GM18499 (cell line): ENCODE data around the gene EGFLAM.

Source experiments
- ATAC-seq: cut with Tn5 transposase; IDR thresholded peaks from one replicate; pipeline ENCODE4 v1.9.1; 2021; ENCODE audit warnings: moderate number of reproducible peaks; ENCODE audit not compliant: insufficient read depth, unreplicated experiment

EGFLAM gene

GRCh38 chr5:38263983-38264382 lies 5.6 kb downstream of the EGFLAM start:
- no peak for ATAC-seq

DNA sequence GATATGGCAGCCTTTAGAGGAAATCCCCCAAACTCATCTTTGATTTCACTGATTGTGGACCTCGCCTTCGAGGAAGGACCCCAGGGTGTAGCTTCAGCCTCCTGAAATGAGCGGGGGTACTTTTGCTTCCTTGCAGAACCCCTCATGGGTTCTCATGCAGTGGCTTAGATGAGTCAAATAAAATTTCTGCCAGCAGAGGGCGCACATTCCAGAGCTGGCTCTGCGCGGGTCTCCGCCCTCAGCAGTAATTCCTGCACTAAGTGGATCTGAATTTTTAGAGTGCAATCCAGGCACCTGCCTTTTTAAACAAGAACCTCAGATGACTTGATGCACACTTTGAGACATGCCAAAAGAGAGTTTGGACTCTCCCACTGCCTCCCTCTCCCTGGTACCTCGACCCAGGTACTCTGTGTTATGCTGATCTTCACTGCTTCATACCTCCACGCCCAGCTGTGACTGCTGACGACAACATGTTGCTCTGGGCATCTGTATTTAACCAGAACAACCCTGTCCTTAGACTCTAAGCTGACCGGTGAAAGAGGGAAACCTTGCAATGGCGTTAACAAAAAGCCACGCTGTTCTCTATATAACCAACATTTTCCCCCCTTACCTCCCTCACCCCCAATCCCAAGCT lies 7.3 kb downstream of the EGFLAM start:
- ATAC-seq = no peak

DNA sequence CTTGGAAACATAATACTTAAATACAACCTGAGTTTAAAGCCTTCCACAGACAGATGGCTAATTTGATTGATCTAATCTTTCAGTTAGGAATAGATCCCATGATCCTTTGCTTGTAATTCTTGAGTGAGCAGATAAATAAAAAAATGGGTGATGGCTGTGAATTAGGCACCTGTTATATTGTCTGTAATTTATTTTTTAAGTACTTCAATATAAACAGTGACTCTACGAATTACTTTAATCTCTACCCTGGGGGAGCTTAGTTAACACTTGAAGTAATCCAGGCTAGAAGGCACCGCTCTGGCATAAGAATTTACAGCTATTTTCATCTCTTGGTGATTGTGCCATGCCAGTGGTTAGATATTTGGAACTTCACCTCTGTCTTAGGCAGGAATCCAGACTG lies 9.0 kb downstream of the EGFLAM start:
- no peak for ATAC-seq

- no peak for ATAC-seq
Measured at GRCh38 chr5:38273626-38274025, 15.3 kb downstream of the EGFLAM start.

- ATAC-seq = no peak
Measured at GRCh38 chr5:38274370-38274769, 16.0 kb downstream of the EGFLAM start.

GRCh38 chr5:38284384-38284783 lies 26.0 kb downstream of the EGFLAM start:
- no peak for ATAC-seq

GRCh38 chr5:38285226-38285625 lies 26.9 kb downstream of the EGFLAM start:
- ATAC-seq = no peak

DNA sequence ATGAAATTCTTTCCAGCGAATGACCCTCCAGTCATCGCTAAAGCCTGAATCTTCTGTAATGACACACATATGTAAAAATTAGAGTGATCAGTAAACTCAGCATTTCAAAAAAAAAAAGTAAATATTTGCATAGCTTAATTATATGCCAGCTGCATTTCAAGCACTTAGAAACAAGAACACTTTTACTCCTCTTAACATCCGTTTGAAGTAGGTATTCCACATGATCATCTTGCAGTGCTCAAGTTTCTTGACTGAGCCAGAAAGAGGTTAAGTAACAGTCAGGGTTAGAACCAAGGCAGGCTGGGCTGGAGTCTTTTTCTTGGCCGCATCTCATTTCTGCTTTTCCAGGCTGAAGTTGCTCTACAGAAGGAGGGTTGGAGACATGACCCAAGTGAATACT lies 27.6 kb downstream of the EGFLAM start:
- ATAC-seq = no peak

DNA sequence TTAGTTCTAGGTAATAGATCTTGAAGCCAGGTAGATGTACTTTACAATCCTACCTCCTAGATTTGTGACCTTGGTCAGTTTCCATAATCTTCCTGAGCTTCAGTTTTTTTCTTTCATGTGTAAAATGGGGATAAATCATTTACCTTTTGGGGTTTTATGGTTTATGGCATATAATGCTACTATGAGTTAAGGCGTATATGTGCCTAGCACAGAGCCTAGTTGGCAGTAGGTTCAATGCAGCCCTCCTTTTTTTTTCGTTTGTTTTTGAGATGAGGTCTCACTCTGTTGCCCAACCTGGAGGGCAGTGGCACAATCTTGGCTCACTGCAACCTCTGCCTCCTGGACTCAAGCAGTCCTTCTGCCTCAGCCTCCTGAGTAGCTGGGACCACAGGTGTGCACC lies 28.8 kb downstream of the EGFLAM start:
- no peak for ATAC-seq

- no peak for ATAC-seq
Measured at GRCh38 chr5:38289457-38289856, 31.1 kb downstream of the EGFLAM start.

GRCh38 chr5:38290028-38290653 lies 31.8 kb downstream of the EGFLAM start:
- no peak for ATAC-seq

DNA sequence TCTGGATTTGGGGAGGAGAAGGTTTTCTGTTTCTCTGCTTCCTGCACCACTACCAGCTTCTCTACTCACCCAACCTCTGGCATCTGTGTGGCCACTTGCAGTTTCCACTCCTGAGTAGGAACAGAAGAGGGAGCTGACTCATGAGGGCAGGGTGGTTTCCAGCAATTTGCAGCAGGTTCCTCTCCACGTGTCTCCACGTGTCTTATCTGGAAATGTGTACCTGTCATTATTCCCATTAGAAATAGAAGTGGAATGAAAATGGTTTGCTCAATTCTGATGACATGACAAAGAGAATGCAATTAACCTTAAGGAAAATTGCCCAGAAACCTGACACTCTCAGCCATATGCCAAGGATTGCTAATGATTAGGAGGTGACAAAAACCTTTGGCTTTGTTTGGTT lies 33.0 kb downstream of the EGFLAM start:
- ATAC-seq = no peak

DNA sequence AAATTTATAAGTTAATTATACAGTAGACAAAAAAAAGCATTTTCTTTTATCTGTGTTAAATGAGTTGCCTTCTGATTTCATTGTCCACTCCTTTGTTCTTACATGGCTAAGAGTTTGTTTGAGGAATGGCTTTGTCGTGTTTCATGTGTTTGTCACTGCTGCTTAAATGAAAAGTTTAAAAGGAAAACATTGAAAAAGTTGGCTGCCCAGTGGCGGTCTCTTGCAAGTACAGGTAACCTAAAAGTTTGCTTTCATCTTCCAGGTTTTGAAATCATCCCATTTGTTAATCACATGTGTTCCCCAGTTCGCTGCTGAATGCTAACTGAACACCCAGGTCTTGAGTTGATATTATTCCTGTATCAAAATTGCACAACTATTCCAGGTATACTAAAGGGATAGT lies 33.9 kb downstream of the EGFLAM start:
- ATAC-seq = no peak

DNA sequence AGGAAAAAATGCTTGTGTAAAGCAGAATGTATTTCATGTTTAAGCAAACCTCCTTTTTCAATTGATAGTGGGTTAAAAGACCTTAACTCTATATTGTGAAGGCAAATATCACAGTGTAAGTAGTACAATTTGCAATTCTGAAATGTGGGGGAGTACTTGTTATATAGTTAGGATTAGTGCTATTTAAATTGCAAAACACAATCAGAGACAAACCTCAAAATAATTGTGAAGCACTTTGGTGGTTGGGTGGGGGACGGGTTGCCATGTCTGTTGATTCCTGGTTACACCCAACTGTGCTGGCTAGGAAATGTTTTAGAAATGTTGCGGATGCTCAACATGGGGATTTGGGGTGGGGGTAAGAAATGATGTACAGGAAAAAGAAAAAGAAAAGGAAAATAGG lies 37.4 kb downstream of the EGFLAM start:
- ATAC-seq = no peak

DNA sequence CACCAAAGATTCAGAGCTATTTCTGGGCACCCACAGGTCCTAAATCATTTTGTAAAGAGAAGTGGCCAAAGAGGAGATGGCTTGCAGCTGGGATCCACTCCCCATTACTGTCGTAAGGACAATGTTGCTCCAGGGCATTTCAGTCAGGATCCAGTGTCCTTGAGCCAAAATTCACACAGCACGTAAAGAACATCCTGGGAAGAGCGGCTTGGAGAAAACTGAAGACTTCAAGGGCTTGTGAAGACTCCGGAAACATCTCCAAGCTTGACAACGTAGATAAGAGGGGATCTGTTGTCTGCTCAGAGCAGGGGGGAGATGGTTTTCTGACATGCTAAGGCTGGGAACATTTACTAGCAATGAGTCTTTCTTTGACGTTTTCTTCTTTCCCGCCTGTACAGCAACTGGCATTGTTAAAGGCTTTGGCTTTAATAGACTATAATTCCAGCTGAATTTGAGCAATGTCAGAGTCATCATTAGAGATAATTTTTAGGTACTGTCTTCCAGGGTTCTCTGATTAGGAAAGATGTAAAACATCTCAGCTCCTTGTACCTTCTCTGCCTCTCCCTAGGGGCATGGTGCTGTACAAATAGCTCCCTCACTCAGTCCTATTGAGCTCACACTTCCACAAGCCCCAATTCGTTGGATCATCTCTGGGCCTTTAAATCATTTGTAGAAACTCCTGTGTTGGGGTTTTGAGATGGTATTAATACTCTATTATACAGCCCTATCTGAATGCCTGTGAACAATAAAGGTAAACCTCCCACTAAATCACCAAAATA lies 39.7 kb downstream of the EGFLAM start:
- ATAC-seq = no peak

DNA sequence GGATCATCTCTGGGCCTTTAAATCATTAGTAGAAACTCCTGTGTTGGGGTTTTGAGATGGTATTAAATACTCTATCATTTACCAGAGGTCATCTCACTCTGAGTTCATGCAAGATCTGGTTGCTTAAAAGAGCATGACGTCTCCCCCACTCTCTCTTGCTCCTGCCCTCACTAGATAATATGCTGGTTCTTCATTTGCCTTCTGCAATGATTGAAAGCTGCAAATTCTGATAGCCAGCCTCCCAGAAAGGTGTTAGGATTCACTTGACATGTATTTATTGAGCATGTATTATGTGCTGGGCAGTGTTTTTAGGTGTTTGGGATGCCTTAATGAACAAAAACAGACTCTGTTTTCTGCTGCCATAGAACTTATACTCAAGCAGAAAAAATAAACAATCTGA lies 41.2 kb downstream of the EGFLAM start:
- no peak for ATAC-seq

DNA sequence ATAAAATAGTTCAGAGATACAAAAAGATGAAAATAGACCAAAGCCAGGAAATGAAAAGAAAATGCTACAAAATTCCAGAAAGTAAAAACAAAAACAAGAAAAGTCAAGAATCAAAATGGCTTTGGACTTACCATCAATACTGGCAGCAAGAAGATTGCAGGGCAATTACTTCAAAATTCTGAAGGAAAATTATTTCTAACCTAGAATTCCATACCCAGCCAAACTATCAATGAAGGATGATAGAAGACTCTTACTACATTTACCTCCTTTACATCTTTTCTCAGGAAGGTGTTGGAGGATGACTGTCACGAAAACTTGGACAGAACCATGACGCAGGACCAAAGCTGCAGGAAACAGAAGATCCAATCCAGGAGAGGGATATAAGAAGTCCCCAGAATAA lies 46.8 kb downstream of the EGFLAM start:
- ATAC-seq = no peak

GRCh38 chr5:38307845-38308244 lies 49.5 kb downstream of the EGFLAM start:
- no peak for ATAC-seq

DNA sequence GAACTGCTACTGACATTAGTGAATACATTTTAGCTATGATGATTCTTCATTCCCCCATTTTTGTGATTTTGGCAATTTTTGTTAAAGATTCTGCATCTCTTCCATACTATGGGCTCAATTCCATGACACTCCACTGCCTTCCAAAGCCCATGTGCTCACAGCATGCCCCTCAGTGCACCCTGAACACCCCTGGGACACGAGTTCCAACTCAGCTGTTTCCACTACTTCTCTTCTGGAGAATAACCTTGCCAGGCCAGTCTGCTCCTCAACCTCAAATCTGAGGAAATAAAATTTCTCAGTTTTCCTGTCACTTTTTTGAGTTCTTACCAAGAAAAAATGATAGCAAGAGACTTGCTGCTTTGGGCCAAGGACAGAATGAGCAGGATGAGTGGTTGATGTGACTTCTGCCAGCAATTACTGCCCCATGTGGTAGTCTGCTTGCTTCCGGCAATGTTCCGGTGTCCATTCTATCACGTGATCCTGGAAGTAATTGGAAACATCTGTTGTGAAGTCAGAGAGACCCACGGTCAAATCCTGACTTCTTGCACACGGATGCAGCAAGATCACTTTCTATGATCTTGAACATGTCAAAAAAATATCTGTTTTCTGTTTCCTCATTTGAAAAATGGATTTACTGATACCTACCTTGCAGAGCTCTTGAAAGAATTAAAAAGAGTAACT lies 58.3 kb downstream of the EGFLAM start:
- ATAC-seq = no peak

GRCh38 chr5:38317868-38318267 lies 59.5 kb downstream of the EGFLAM start:
- no peak for ATAC-seq

GRCh38 chr5:38319491-38319890 lies 61.1 kb downstream of the EGFLAM start:
- no peak for ATAC-seq
